Endothelial cell of hepatic sinusoid (primary cell): ENCODE data around the gene HYKK.
"Not testable (repeated sequence)": the region's sequence is repeated elsewhere in the genome, so short reads cannot be mapped to it uniquely, and the experiment has no call there.

Experiments used
- in situ Hi-C: cut with HindIII; loops from 2 replicates; pipeline ENCODE4 v1.10.0; 2017; ENCODE audit warnings: low sequenced_read_pairs

HYKK gene

DNA sequence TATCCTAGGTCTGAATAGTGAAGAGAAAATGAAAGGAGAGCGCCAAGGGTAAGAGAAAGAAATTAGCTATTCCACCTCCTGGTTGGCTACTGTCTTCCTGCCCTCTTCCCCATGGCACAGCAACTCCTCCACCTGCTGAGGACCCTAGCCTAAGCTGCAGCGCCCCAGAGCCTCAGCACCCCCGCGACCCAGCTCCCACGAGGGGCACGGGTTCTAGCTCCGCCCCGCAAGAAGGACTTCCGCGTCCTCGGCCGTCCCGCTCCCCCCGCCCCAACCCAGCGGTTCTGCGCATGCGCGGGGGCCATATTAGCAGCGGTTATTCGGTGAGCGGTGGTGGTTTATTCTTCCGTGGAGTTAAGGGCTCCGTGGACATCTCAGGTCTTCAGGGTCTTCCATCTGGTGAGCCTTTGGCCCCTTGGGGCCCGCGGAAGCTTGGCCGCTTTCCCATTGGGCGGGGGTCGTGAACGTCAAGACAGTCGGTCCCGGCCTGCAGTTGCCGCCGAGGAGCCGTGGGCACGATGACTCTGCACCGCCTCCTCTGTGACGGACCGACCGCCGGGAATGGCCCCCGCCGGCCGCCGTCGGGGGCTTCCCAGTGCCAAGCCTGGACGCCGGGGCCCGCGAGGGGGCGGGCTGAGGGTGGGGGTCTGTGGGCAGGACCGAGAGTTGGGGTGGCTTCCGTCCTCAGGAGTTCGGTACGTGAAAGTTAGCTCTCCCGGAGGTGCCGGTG, 32.9 kb downstream of the HYKK start, which contains the start of gene PSMA4:
Gene PSMA4, plus strand, starts transcription at position 304 of the 730 bp plus-strand sequence. CDS start 1,484 bp downstream, outside the sequence.
- in situ Hi-C loops = loop anchor here (10.0 kb wide), 1 partner anchor 56 kb away; no protein-coding TSS in a partner anchor

DNA sequence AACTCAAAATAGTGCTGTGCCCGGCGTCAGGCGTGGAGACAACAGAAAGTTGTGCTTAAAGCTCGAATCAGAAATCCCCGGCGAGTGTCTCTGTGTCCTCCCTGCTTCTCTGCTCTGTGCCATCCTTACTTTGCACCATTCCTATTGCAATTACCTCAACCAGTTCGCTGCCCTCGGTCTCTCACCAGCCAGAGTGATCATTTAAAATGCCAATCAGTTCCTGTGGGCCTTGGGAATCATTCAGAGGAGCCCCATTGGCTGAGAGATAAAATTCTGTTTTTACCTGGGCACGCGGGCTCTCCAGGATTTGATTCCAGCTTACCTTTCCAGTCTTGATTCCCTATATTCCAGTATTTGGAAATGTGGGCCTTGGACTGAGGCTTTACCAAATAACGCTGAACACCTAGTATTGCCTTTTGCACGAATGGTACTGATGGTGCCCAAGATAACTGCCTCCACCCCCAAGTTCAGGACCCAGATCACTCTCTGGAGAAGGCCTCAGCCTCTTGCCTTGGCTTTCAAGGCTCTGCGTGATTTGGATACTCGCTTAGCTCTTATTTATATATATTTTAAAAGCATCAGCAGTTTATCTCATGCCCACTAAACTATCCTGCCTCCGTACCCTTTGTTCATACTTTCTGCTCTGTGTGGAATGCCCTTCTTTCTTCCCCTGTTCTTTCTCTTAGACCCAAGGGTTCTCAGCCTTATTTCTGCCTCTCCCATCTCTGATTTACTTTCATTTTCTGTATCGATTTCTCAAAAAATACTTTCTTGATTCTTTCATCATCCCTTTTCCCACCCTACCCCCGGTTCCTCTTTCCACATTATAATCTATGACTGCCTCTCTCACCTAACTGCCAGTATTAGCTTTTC, 33.7 kb downstream of the HYKK start:
- in situ Hi-C loops = loop anchor here (10.0 kb wide), 1 partner anchor 56 kb away; no protein-coding TSS in a partner anchor

DNA sequence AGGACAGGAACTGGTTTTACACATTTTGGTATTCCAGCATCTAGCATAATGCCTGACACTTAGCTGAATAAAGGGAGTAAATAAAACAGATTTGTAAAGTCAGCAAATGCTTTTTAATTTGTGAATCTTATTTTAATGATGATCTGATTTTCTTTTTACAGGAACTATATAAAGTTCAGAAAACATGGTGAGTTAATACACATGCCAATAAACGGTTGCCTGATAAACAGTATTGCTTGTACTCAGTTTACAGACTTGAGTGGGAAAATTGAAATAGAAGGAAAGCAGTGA, 34.3 kb downstream of the HYKK start:
- in situ Hi-C loops = loop anchor here (10.0 kb wide), 1 partner anchor 57 kb away; no protein-coding TSS in a partner anchor

DNA sequence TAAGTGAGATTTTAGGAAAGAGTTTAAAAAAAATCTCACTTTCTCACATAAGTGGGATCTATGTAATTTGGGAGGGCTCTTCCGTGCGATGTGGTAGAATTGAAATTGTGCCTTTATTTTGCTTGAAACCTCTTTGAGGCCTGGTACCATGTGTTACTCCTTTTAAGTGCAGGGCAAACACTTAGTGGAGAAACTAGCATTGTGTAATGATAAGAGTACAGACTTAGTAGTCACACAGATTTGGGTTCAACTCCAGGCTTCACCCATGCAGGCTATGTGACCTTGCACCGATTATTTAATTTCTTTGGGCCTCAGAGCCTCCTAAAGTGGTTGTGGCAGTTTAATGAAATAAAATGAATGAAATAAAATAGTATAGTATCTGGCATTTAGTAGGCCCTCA, 35.3 kb downstream of the HYKK start:
- in situ Hi-C loops = loop anchor here (10.0 kb wide), 1 partner anchor 58 kb away; no protein-coding TSS in a partner anchor

DNA sequence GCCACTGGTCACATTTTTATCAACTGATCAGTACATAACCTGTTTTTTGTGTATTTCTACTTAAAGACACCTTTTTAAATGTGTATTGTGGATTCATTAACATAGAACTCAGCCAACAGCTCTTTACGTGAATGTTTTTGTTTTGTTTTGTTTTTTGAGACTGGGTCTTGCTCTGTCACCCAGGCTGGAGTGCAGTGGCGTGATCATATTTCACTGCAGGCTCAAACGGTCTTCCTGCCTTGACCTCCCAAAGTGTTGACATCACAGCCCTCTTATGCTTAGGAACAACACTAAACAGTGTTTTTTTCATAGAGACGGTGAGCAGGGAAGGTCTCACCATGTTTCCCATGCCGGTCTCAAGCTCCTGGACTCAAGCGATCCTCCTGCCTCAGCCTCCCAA, 42.8 kb downstream of the HYKK start:
- in situ Hi-C loops = no loop called here

DNA sequence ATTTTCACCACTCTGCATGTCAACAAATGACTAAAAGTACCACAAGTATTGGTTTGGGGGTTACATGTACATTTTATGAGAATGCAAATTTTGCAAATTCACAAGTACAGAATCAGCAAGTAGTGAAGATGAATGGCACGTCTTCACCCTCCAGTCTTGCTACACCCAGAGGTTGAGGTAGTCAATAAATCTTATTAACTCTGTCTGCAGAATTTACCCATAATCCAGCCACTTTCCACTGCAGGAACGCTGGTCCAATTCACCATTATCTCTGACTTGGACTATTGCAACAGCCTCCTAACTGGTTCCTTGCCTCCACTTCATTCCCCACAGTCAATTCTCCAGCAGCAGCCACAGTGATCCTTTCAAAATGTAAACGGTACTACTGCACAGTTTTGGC, 43.4 kb downstream of the HYKK start:
- in situ Hi-C loops = no loop called here

DNA sequence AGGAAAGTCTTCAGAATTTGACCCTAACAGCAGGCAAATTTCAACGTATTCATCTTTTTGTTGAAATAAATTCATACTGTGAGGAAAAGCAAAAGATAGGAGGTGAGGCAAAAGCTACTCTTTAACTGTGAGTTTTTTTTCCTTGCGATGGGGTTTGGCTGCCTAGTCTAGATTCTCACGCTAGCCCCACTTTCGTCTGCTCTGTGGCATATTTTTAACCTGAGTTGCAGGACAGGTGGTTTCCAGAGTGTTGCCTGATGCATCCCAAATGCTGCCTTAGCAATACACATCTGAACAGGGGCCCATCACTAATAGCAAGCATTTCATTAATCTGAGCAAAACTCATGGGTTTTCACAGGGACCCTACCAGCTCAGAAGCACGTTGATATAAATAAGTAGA, 44.5 kb downstream of the HYKK start:
- in situ Hi-C loops = no loop called here

DNA sequence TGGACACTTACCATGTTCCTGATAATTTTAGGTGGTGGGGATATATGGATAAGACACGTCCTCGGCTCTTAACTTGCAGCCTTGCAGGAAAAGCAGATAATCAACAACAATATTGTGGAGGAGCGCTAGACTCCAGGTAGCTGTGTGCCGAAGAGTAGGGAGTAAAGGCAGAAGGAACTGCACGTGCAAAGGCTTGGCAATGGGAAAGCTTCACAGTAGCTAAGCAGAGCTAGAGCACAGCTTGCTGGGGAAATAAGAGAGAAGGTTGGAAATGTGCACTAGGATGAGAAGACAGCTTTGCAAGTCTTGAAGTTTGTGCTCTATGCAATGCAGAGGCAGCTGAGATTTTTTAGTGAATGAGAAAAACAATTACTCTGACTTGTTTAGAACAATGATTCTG, 45.2 kb downstream of the HYKK start:
- in situ Hi-C loops = no loop called here

DNA sequence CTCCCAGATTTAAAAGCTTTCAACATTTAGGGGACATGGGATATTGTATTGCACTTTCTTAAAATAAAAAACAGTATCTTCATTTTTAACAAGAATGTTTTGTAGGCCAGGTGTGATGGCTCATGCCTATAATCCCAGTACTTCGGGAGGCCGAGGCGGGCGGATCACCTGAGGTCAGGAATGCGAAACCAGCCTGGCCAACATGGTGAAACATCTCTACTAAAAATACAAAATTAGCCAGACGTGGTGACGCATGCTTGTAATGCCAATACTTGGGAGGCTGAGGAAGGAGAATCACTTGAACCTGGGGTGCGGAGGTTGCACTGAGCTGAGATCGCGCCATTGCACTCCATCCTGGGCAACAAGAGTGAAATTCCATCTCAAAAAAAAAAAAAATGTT, 52.8 kb downstream of the HYKK start:
- in situ Hi-C loops = not testable (repeated sequence)

DNA sequence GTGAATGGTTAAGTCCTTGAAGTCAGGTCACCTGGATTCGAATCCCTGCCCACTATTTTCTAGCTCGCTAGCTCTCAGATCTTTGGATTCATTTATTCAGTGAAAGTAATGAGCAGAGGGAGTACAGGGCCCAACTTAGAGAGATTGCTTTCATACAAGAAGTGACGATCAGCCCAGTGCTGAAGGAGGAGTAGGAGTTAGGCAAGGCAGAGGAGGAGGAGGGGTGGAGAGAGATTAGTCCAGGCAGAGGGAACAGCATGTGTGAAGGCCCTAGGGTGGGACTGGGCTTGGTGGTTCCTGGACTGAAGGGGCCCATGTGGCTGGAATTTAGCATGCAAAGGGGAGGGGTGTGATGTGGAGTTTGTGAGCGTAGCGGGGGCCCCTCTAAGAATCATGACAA, 54.1 kb downstream of the HYKK start:
- in situ Hi-C loops = no loop called here

DNA sequence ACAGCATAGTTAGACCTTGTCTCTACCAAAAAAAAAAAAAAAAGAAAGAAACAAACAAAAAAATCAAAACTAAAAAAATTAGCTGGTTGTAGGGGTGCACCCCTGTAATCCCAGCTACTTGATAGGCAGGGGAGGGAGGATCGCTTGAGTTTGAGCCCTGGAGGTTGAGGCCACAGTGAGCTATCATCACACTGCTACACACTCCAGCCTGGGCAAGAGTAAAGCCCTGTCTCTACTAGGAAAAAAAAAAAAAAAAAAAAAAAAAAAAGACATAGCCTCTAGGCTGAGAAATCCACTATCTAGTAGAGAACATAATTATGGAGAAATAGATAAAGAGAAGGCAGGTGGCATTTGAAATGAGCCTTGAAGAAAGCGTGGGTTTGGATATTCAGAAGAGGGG, 55.7 kb downstream of the HYKK start:
- in situ Hi-C loops = no loop called here

DNA sequence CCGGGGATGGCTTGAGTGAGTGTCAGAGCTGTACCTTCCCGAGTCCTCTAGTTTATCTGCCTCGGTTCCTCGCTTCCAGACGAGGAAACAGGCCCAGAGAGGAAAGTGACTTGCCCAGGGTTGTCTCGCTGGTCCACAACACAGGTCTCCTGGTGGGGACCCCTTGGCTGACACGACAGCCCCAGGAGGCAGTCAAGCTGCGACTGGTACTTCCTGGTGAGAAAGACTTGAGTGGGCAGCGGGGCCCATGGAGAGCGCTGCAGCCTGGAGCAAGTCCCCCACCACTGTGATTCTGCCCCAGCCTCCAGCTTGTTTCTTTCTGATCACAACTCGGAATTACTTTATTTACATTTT, 57.3 kb downstream of the HYKK start:
- in situ Hi-C loops = no loop called here

DNA sequence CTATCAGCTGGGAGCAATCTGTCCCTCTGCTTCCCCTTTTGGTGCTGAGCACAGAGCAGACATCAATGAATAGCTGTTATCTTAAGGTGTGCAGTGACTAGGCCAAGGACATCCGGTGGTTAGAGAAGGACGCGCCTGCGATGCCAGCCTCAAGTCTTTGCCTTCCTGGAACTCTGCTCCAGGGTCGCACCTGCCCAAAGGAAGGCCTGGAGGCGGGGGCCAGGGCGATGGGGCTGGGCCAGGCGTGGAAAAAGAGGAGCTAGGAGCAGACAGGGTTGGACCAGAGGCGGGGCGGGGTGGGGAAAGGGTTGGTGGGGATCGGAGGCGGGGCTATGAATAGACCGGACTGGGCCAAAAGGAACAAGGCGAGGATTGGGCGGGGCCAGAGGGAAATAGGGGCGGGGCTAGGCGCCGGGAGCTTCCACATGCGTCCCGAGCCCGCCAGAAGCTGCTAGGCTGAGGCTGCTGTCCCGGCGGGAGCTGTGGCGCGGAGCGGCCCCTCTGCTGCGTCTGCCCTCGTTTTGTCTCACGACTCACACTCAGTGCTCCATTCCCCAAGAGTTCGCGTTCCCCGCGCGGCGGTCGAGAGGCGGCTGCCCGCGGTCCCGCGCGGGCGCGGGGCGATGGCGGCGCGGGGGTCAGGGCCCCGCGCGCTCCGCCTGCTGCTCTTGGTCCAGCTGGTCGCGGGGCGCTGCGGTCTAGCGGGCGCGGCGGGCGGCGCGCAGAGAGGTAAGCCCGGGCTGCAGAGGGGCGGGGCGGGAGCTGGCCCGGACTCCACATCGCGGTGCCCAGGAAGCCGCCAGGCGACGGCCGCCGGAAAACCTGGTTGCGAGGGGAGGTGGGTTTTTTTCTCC, 57.9 kb downstream of the HYKK start, which contains the start of gene CHRNA5:
Gene CHRNA5, plus strand, starts transcription at position 424 of the 854 bp plus-strand sequence. Its CDS starts 200 bp downstream, at position 624.
- in situ Hi-C loops = no loop called here

DNA sequence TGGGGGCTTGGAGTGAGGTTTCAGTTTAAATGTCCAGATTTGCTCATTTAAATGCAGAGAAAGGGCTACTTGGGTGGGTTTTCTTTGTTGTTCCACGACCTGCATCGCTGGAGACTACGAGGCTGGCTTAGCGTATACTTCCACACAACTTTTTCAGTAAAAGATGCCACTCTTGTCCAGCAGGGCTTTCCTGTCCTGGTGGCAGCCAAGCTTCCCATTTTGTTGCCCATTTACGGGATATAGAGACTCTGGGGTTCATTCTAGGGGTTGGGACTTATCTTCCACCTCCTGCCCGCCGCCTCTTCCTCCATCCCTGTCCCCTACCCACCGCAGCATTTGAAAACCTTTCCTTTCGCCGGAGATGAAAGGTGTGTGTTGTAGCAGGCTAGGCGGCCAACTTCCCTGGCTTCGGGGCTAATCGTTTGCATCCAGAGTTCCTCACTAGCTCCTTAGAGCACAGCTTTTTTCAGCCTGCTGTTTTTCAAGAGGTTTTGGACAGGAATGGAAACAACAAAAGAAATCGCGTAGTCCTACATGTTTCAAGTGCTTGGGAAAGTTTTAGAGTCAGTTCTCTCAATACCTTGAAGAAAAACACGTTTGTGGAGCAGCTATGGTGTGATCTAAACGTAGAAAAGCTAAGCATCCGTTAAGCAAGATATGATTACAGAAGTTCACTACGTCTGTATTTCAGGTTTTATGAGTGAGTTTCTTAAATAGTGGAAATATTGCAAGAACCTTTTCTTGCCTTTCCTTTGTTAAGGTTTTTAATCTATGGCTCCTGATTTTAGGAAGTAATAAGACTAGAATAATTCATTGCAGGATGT, 58.8 kb downstream of the HYKK start:
- in situ Hi-C loops = no loop called here

DNA sequence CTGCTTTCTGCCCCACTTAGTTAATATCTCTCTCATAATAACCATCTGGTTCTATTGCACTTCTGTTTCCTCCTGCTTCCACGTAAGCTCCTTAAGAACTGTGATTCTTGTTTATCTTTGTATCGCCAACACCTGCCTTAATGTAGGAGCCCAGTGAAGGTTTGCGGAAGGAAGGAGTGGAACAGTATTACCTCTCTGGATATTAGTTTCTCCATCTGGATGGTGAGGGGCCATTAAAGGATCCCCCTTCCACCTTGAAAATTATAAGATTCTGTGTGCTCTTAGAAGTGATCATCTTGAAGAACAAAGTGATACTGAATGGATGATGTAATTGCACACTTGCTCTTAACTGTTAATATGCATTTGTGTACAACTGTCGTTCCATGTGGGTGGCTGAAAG, 60.2 kb downstream of the HYKK start:
- in situ Hi-C loops = no loop called here

DNA sequence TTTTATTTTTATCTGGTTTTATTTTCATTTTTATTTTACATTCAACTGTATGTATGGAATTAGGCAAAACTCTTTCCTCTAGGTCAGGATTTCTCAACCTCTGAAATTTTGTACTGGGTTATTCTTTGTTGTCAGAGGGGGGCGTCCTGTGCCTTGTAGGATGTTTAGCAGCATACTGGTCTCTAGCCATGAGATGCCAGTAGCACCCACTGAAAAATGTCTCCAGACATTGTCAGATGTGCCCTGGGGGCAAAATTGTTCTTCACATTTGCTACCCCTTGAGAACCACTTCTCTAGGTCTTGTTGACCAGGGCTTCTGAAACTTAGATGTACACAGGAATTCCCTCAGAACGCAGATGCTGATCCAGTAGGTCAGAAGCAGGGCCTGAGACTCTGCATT, 63.3 kb downstream of the HYKK start:
- in situ Hi-C loops = no loop called here

DNA sequence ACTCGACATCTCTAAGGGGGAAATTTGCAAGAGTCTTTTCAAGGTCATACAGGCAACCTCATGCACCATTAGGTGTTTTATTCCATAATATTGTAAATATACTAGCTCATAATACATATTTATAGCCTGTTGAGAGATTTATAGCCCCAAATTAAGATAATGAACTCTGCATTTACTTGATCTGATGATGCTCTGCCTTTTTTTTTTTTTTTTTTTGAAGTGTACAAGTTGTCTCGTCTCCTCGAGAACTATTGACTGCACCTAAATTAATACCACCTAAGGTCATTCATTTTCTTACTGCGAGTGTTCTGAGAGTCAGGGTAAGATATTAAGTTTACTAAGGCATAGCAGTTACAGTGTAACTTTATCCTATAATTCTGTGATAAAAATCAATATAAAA, 64.0 kb downstream of the HYKK start:
- in situ Hi-C loops = no loop called here

DNA sequence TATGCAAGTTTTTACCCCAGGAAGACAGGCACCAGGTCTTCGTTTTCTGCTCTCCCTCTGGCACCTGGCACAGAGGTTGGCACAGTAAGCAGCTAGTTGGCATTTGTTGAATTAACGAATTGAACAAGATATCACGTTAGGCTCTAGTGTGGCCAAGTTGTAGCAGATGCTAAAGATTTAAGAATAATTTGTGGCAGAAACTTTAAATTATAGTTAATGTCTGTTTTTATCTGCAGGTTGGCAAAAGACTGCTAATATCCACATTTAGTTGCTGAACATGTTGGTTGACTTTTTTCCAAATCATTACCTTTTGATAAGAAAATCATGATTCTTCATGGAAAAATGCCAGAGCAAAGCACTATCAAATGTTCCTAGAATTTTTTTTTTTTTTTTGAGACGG, 66.0 kb downstream of the HYKK start:
- in situ Hi-C loops = no loop called here

DNA sequence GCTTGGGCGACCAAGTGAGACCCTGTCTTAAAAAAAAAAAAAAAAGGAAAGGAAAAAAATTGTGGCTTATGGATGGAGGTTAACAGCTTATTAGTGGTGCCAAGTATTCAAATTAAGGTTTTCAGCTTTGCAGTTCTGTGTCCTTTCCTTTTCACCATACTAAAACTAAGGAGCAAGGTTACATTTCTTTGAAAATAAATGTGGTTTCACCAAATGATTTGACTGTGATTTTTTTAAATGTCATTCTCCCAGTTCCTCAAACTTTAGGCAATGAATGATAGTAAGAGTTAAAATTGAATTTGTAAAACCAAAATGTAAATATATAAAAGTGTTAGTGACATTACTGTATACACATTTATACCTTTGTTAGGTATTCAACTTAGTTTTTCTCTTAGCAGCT, 67.6 kb downstream of the HYKK start:
- in situ Hi-C loops = no loop called here
